NCI-H2196 treated with DMSO at 0.1 percent for 48 hours (cell line): Measurements from ENCODE around the gene CGB3.

ENCODE experiments used
- DNase-seq: peaks from one replicate; lab custom pipeline; 2025; ENCODE audit not compliant: unreplicated experiment; lab: John Stamatoyannopoulos, UW

CGB3 gene

GRCh38 chr19:49017041-49017665, 7.0 kb downstream of the CGB3 start, which contains the start of gene LHB:
Gene LHB (minus strand): TSS chr19:49017091. CDS start chr19:49017081, 10 bp downstream.
- DNase-seq: no peak

- DNase-seq: no peak
Observed at GRCh38 chr19:49016067-49016839, 7.9 kb downstream of the CGB3 start.

- no peak for DNase-seq
Observed at GRCh38 chr19:49014870-49015255, 9.3 kb downstream of the CGB3 start.

- DNase-seq: no peak
Observed at GRCh38 chr19:49014123-49014869, 9.8 kb downstream of the CGB3 start.

GRCh38 chr19:49011194-49011593, 12.9 kb downstream of the CGB3 start:
- no peak for DNase-seq

- no peak for DNase-seq
Observed at GRCh38 chr19:49010453-49010852, 13.7 kb downstream of the CGB3 start.

- DNase-seq: no peak
Observed at GRCh38 chr19:49009828-49010227, 14.3 kb downstream of the CGB3 start.

- DNase-seq: no peak
Observed at GRCh38 chr19:49006905-49007304, 17.2 kb downstream of the CGB3 start.

- DNase-seq: no peak
Observed at GRCh38 chr19:49004964-49005614, 19.0 kb downstream of the CGB3 start.

GRCh38 chr19:49004133-49004532, 20.0 kb downstream of the CGB3 start:
- DNase-seq: no peak

- no peak for DNase-seq
Observed at GRCh38 chr19:48999481-49000325, 24.4 kb downstream of the CGB3 start.

GRCh38 chr19:48997972-48998371, 26.2 kb downstream of the CGB3 start:
- peak; percentile 37 for DNase-seq

GRCh38 chr19:48994035-48994386, 30.1 kb downstream of the CGB3 start:
- no peak for DNase-seq

- DNase-seq: peak; percentile 99
Observed at GRCh38 chr19:48993175-48994034, 30.7 kb downstream of the CGB3 start, which contains the start of the genes GYS1 and RUVBL2. Gene GYS1 (minus strand): TSS chr19:48993309. CDS start chr19:48993112, 197 bp downstream. Gene RUVBL2 (plus strand): TSS chr19:48993887. CDS start chr19:48993912, 25 bp downstream.

- no peak for DNase-seq
Observed at GRCh38 chr19:48992581-48993174, 31.5 kb downstream of the CGB3 start.

GRCh38 chr19:48991873-48992580, 32.1 kb downstream of the CGB3 start:
- no peak for DNase-seq

- no peak for DNase-seq
Observed at GRCh38 chr19:48991011-48991609, 33.0 kb downstream of the CGB3 start.

- DNase-seq: no peak
Observed at GRCh38 chr19:48990400-48990799, 33.7 kb downstream of the CGB3 start.
